Neutrophil (primary cell): ENCODE data around the gene USP10.

Experiments used
- H3K27ac ChIP-seq: fragments of 200-600 bp; sonication (generic); 2 replicates; pipeline ENCODE4 v1.5.1; 2016; ENCODE audit warnings: mild to moderate bottlenecking, moderate library complexity
- H3K27me3 ChIP-seq: fragments of 200-600 bp; sonication (generic); 2 replicates; pipeline ENCODE4 v1.6.0; 2016; ENCODE audit warnings: mild to moderate bottlenecking
- H3K36me3 ChIP-seq: fragments of 200-600 bp; sonication (generic); 2 replicates; pipeline ENCODE4 v1.5.1; 2017
- H3K4me1 ChIP-seq, 2 experiments: fragments of 200-600 bp in 1 of 2; sonication (generic) in 1 of 2; 1 replicate in 1 of 2; 2 replicates in 1 of 2; pipeline versions ENCODE4 v1.5.1 to v1.6.1; 2013 to 2016; ENCODE audit warnings: low read depth in 1 of 2, low read length in 1 of 2, mild to moderate bottlenecking in 1 of 2, moderate library complexity in 1 of 2; ENCODE audit not compliant: control insufficient read depth in 1 of 2, insufficient read depth in 1 of 2
- H3K4me3 ChIP-seq, 2 experiments: fragments of 200-600 bp in 1 of 2; sonication (generic) in 1 of 2; 1 replicate in 1 of 2; 2 replicates in 1 of 2; pipeline ENCODE4 v1.5.1; 2013 to 2016; ENCODE audit warnings: low read depth in 1 of 2, low read length in 1 of 2, mild to moderate bottlenecking in 1 of 2, moderate library complexity in 1 of 2
- H3K9me3 ChIP-seq: fragments of 200-600 bp; sonication (generic); 2 replicates; pipeline ENCODE4 v1.5.1; 2016
- CTCF ChIP-seq: fragments of 200-600 bp; sonication (generic); IDR thresholded peaks from 2 replicates; pipeline ENCODE4 v1.5.1; 2016; ENCODE audit warnings: antibody characterized with exemption

USP10 gene

GRCh38 chr16:84699712-84700445, at the start of gene USP10:
USP10 (plus strand) TSS chr16:84700000; CDS start chr16:84700091, 91 bp downstream.
- Histone ChIP-seq H3K4me3 (peak within 1 kb of the TSS; percentile 60 to 86), H3K4me1 (peaks cover 19 to 21% of the 10 kb centered on the region in 2 experiments), H3K27me3 (no peaks in the 10 kb centered on the region), H3K9me3 (no peaks in the 10 kb centered on the region), H3K36me3 (no peaks in the 10 kb centered on the region), H3K27ac (peak within 1 kb of the TSS; percentile 75)
- TF ChIP-seq CTCF: no peak

GRCh38 chr16:84650062-84650991, 49.5 kb upstream of the USP10 start:
- Histone ChIP-seq H3K9me3 (no peaks in the 10 kb centered on the region), H3K36me3 (peaks cover 40% of the 10 kb centered on the region), H3K4me1 (peaks cover 22 to 23% of the 10 kb centered on the region in 2 experiments), H3K27me3 (no peaks in the 10 kb centered on the region), H3K27ac (no peak overlapping the region), H3K4me3 (no peak overlapping the region)
- no peak for TF ChIP-seq CTCF

- H3K27ac ChIP-seq: no peak overlapping the region
- H3K27me3 ChIP-seq: no peaks in the 10 kb centered on the region
- no peak for TF ChIP-seq CTCF
- no peaks in the 10 kb centered on the region for H3K9me3 ChIP-seq
- peaks cover 13 to 18% of the 10 kb centered on the region in 2 experiments for H3K4me1 ChIP-seq
- peaks cover 50% of the 10 kb centered on the region for H3K36me3 ChIP-seq
- no peak overlapping the region for H3K4me3 ChIP-seq
These were observed 47.2 kb upstream of the USP10 start for GRCh38 chr16:84652566-84652965.

GRCh38 chr16:84654238-84654637, 45.6 kb upstream of the USP10 start:
- H3K27ac ChIP-seq: no peak overlapping the region
- H3K4me3 ChIP-seq: no peak overlapping the region
- peaks cover 66% of the 10 kb centered on the region for H3K36me3 ChIP-seq
- H3K27me3 ChIP-seq: no peaks in the 10 kb centered on the region
- no peak for TF ChIP-seq CTCF
- peaks cover 4 to 10% of the 10 kb centered on the region in 2 experiments for H3K4me1 ChIP-seq
- no peaks in the 10 kb centered on the region for H3K9me3 ChIP-seq

- no peak for TF ChIP-seq CTCF
- Histone ChIP-seq H3K36me3 (peaks cover 74% of the 10 kb centered on the region), H3K27me3 (no peaks in the 10 kb centered on the region), H3K4me1 (peaks cover 0 to 2% of the 10 kb centered on the region in 2 experiments), H3K27ac (no peak overlapping the region), H3K9me3 (no peaks in the 10 kb centered on the region), H3K4me3 (no peak overlapping the region)
These were observed 44.8 kb upstream of the USP10 start for GRCh38 chr16:84654998-84655397.
